ENCODE data around the gene BBS7. TPM values are rescaled to one million over a fixed set of nuclear protein-coding genes. Genes with fewer than 3 reads are reported as not detected.

The BBS7 gene
- total RNA-seq = 20.1 and 24.6 TPM in 2 replicates

GRCh38 chr4:121869841-121870822, at the start of gene BBS7:
Gene BBS7 (minus strand): TSS chr4:121870474. CDS start chr4:121870313, 161 bp downstream.

GRCh38 chr4:121823505-121824170, 46.6 kb downstream of the BBS7 start, which contains the start of gene CCNA2:
Gene CCNA2 (minus strand): TSS chr4:121823883. CDS start chr4:121823628, 255 bp downstream.

GRCh38 chr4:121800961-121801714, 69.1 kb downstream of the BBS7 start, which contains the start of gene EXOSC9:
Gene EXOSC9 (plus strand): TSS chr4:121801323. CDS start chr4:121801425, 102 bp downstream.

Other genes with a start within 250 kb of the BBS7 start
- gene ANXA5, start 173.5 kb downstream of the BBS7 start, total RNA-seq = 424 and 442 TPM in 2 replicates
- gene SMIM43, start 105.3 kb downstream of the BBS7 start, total RNA-seq = not detected in 2 replicates
- gene EXOSC9, start 69.2 kb downstream of the BBS7 start, total RNA-seq = 47.7 and 60.6 TPM in 2 replicates
- 82.2 and 82.8 TPM in 2 replicates for gene CCNA2, start 46.6 kb downstream of the BBS7 start, total RNA-seq
- gene TRPC3, start 81.6 kb upstream of the BBS7 start, total RNA-seq = not detected in 2 replicates